Neural progenitor cell (in vitro differentiated cells): ENCODE data around the gene ANO3.

Experiments used
- EZH2 ChIP-seq: fragments of 200-600 bp; sonication (generic); IDR thresholded peaks from 2 replicates; pipeline ENCODE4 v1.6.1; 2017; ENCODE audit warnings: antibody characterized with exemption, mild to moderate bottlenecking, moderate library complexity
- TF ChIP-seq, protein P1 (sequence below): fragments of 200-600 bp; sonication (generic); IDR thresholded peaks from 2 replicates; pipeline ENCODE4 v1.5.1; 2017; ENCODE audit warnings: antibody characterized with exemption, mild to moderate bottlenecking

GRCh38 chr11:26573896-26574295 is 242.0 kb downstream of the ANO3 start:
- TF ChIP-seq, protein P1, sequence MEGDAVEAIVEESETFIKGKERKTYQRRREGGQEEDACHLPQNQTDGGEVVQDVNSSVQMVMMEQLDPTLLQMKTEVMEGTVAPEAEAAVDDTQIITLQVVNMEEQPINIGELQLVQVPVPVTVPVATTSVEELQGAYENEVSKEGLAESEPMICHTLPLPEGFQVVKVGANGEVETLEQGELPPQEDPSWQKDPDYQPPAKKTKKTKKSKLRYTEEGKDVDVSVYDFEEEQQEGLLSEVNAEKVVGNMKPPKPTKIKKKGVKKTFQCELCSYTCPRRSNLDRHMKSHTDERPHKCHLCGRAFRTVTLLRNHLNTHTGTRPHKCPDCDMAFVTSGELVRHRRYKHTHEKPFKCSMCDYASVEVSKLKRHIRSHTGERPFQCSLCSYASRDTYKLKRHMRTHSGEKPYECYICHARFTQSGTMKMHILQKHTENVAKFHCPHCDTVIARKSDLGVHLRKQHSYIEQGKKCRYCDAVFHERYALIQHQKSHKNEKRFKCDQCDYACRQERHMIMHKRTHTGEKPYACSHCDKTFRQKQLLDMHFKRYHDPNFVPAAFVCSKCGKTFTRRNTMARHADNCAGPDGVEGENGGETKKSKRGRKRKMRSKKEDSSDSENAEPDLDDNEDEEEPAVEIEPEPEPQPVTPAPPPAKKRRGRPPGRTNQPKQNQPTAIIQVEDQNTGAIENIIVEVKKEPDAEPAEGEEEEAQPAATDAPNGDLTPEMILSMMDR: no peak
- TF ChIP-seq EZH2: no peak
